Upper lobe of left lung (tissue), 6 donors: ENCODE results near the gene AOAH. TPM values are rescaled to one million over a fixed set of nuclear protein-coding genes. Genes with fewer than 3 reads are reported as not detected.
"Not testable (repeated sequence)": the region's sequence is repeated elsewhere in the genome, so short reads cannot be mapped to it uniquely, and the experiment has no call there.

ENCODE experiments used
- ATAC-seq, 2 donors: fragments of 200-7000 bp; cut with Tn5 transposase; one replicate each; pipeline ENCODE4 v1.9.1; 2022; ENCODE audit warnings: mild to moderate bottlenecking in 2 of 2, moderate library complexity in 2 of 2; ENCODE audit not compliant: low FRiP score in 2 of 2
- DNase-seq, 2 donors: peaks; one replicate each; pipeline ENCODE4 v3.0.0-alpha.2; 2019 to 2020
- H3K27ac ChIP-seq, 4 donors: fragments of 200-600 bp; sonication (generic); one replicate each; pipeline ENCODE4 v1.5.1; 2016 to 2019
- H3K27me3 ChIP-seq, 4 donors: fragments of 200-600 bp; sonication (generic); one replicate each; pipeline ENCODE4 v1.5.1; 2017 to 2019
- H3K36me3 ChIP-seq, 4 donors: fragments of 200-600 bp; sonication (generic); one replicate each; pipeline ENCODE4 v1.5.1; 2016 to 2019
- H3K4me1 ChIP-seq, 4 donors: fragments of 200-600 bp; sonication (generic); one replicate each; pipeline ENCODE4 v1.5.1; 2018 to 2019
- H3K4me3 ChIP-seq, 4 donors: fragments of 200-600 bp; sonication (generic); one replicate each; pipeline ENCODE4 v1.5.1; 2017 to 2019; ENCODE audit warnings: mild to moderate bottlenecking in 2 of 4, moderate library complexity in 1 of 4
- H3K9me3 ChIP-seq, 4 donors: fragments of 200-600 bp; sonication (generic); one replicate each; pipeline ENCODE4 v1.5.1; 2018 to 2019
- EP300 ChIP-seq, 4 donors: sonication (generic); formaldehyde crosslinking; IDR thresholded peaks; one replicate each; pipeline ENCODE4 v1.5.1; 2017; ENCODE audit warnings: antibody characterized with exemption in 4 of 4, control low read depth in 2 of 4
- POLR2A ChIP-seq, 4 donors: fragments of 450-650 bp; IDR thresholded peaks; one replicate each; pipeline ENCODE4 v1.5.1; 2016 to 2017; ENCODE audit warnings: antibody characterized with exemption in 4 of 4, mild to moderate bottlenecking in 2 of 4
- POLR2AphosphoS5 ChIP-seq, 2 donors: sonication (generic); formaldehyde crosslinking; IDR thresholded peaks; one replicate each; pipeline ENCODE4 v1.5.1; 2017; ENCODE audit warnings: antibody characterized with exemption in 2 of 2
- WGBS, 2 donors: methylation state at CpG; one replicate each; pipeline ENCODE4 v1.1.5; 2017 to 2018; 5-methylcytosine and 5-hydroxymethylcytosine counted together
- total RNA-seq, 6 donors: library from RNA; depleted of rRNA in 4 of 6; stranded (reverse); fragments of >200 nt in 4 of 6; gene quantifications; one replicate each; pipeline versions ENCODE4 v1.1.0 to v1.2.1, GENCODE V29; 2016 to 2021
- TF ChIP-seq, protein P1 (sequence below), 6 experiments: fragments of 450-650 bp in 4 of 6; fragments of 200-600 bp in 2 of 6; sonication (generic) in 2 of 6; IDR thresholded peaks; one replicate each; pipeline ENCODE4 v1.5.1; 2016 to 2019; ENCODE audit warnings: antibody characterized with exemption in 6 of 6
- donor health status: DM: no; HTN: no; CAD: no; lungs with moderate emphysema.
- donor health status: DM: no; HTN: yes; CAD: no; lungs with severe emphysema.

AOAH gene
- total RNA-seq, 6 donors from 2014 or later: 18.5 to 36.8 (median 25.7) TPM

DNA sequence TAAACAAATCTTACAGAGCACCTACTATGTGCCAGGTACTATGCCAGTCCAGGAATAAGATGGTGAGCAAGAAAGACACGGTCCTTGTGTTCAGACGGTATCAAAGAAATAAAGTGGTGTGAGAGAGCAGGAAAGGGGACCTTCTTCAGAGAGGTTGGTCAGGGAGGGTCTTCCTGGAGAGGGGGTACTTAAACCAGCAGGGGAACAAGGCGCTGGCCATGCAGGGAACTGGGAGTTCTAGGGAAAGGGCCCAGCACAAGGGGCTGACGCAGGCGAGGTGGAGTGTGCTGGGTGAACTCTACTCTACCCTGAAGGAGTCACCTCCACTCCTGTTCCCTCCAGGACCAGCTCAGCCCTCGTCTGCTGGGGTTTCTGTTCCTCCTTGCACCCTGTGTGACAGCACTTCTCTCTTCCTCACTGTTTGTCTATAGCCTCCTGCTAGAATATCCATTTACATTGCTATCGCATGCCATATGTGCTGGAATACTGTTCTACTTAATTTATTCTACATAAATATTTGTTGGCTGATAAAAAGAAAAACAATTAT lies 73.5 kb downstream of the AOAH start:
- TF ChIP-seq POLR2A (IDR thresholded peaks at IDR 0.05) (no peak), EP300 (IDR thresholded peaks at IDR 0.05) (no peak), POLR2AphosphoS5 (IDR thresholded peaks at IDR 0.05) (no peak)
- DNase-seq: no peak
- no peak for ATAC-seq
- Histone ChIP-seq H3K27ac (no peak overlapping the region), H3K36me3 (no peaks in the 10 kb centered on the region), H3K27me3 (no peaks in the 10 kb centered on the region), H3K9me3 (no peaks in the 10 kb centered on the region), H3K4me3 (no peak overlapping the region), H3K4me1 (no peaks in the 10 kb centered on the region)
- 77 to 85% methylated on average over 7 of the region's 7 CpGs for WGBS, 2 donors

DNA sequence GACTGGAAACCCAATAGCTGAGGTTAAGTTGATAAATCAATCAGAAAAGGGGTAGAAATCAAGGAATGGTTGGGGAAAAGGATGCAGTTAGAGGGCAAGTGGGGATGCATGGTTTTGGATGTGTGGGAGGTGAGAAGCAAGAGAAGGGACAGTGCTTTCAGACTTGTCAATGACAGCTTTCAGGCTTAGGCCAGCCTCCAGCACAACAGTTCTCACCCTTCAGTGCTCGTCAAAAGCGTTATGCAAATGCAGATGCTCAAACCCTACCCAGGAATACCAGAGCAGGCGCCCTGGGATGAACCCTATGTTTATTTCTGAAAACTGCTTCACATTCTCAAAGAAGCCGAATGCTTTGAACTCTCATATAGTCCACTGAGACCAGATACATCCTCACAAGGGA lies 74.0 kb downstream of the AOAH start:
- WGBS, 2 donors: 94 to 95% methylated on average over 4 of the region's 4 CpGs
- DNase-seq (no peak), ATAC-seq (no peak)
- H3K27me3 ChIP-seq: no peaks in the 10 kb centered on the region
- no peaks in the 10 kb centered on the region for H3K4me1 ChIP-seq
- no peaks in the 10 kb centered on the region for H3K9me3 ChIP-seq
- no peak for TF ChIP-seq POLR2AphosphoS5 (IDR thresholded peaks at IDR 0.05)
- TF ChIP-seq EP300 (IDR thresholded peaks at IDR 0.05): no peak
- H3K27ac ChIP-seq: no peak overlapping the region
- H3K36me3 ChIP-seq: no peaks in the 10 kb centered on the region
- H3K4me3 ChIP-seq: no peak overlapping the region

DNA sequence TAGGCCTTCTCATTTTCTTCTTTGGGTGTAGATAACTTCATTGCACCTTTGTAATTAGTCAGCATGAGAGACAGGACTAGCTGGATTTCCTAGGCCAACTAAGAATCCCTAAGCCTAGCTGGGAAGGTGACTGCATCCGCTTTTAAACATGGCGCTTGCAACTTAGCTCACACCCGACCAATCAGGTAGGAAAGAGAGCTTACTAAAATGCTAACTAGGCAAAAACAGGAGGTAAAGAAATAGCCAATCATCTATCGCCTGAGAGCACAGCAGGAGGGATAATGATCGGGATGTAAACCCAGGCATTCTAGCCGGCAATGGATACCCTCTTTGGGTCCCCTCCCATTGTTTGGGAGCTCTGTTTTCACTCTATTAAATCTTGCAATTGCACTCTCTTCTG lies 75.0 kb downstream of the AOAH start:
- not testable (repeated sequence) for ATAC-seq, H3K27ac ChIP-seq

DNA sequence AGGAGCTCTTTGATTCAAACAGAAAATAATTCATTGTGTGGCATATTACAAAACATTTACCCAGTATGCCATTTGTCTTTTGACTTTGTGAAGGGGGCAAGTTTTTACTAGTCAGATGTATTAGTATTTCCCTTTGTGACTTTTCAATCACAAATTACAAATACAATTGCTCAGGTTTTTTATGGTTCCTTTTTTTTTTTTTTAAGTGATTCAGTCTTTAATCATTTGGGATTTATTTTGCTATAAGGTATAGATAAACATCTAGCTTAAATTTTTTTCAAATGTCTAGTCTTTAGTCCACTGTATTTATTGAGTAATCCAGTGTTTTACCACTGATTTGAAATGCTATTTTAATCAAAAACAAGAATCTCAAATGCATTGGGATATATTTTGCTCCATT lies 75.9 kb downstream of the AOAH start:
- H3K4me3 ChIP-seq: no peak overlapping the region
- no peaks in the 10 kb centered on the region for H3K27me3 ChIP-seq
- ATAC-seq: no peak
- no peak for DNase-seq
- no peak overlapping the region for H3K27ac ChIP-seq
- TF ChIP-seq POLR2A (IDR thresholded peaks at IDR 0.05): no peak
- no peak for TF ChIP-seq POLR2AphosphoS5 (IDR thresholded peaks at IDR 0.05)
- TF ChIP-seq EP300 (IDR thresholded peaks at IDR 0.05): no peak
- TF ChIP-seq, protein P1, sequence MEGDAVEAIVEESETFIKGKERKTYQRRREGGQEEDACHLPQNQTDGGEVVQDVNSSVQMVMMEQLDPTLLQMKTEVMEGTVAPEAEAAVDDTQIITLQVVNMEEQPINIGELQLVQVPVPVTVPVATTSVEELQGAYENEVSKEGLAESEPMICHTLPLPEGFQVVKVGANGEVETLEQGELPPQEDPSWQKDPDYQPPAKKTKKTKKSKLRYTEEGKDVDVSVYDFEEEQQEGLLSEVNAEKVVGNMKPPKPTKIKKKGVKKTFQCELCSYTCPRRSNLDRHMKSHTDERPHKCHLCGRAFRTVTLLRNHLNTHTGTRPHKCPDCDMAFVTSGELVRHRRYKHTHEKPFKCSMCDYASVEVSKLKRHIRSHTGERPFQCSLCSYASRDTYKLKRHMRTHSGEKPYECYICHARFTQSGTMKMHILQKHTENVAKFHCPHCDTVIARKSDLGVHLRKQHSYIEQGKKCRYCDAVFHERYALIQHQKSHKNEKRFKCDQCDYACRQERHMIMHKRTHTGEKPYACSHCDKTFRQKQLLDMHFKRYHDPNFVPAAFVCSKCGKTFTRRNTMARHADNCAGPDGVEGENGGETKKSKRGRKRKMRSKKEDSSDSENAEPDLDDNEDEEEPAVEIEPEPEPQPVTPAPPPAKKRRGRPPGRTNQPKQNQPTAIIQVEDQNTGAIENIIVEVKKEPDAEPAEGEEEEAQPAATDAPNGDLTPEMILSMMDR (IDR thresholded peaks at IDR 0.05): no peak
- no peaks in the 10 kb centered on the region for H3K36me3 ChIP-seq
- no peaks in the 10 kb centered on the region for H3K9me3 ChIP-seq
- no peaks in the 10 kb centered on the region for H3K4me1 ChIP-seq

More for the DNA sequence above, 75.0 kb downstream of the AOAH start:
- not testable (repeated sequence) for H3K27me3 ChIP-seq, DNase-seq, H3K36me3 ChIP-seq, H3K4me1 ChIP-seq, H3K9me3 ChIP-seq, H3K4me3 ChIP-seq
- 97 to 98% methylated on average over 6 of the region's 6 CpGs for WGBS, 2 donors

DNA sequence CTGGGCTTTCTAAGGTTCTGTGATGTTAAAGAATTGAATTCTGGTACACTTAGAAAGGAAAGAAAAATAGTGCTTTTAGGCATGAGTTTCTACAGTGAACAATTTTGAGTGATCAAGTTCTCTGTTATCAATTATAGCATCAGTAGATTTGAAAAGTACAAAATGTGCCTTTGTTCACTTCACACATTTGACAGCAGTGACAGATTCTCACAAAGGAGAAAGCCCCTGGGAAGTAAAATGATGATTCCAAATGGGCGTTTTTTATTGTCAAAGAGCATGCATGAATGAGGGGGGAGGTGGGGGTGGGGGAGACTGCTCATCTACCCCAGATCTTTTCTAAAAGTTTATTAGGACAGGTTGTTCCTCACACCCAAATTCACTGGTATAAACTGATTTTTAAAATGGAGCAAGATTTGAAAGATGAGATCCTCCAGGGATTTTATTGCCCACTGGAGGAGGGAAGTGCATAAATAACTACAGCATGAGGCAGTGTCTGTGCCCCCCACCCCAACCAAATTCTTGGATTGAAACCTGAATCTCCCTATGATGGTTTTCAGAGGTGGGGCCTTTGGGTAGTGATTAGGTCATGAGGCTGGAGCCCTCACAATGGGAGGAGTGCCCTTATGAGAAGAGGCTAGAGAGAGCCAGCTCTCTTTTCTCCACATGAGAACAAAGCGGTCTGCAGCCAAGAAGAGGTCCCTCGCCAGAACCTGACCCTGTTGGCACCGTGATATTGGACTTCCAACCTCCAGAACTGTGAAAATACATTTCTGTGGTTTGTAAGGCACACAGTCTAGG lies 79.5 kb downstream of the AOAH start:
- Histone ChIP-seq H3K4me3 (no peak overlapping the region), H3K4me1 (no peaks in the 10 kb centered on the region), H3K36me3 (no peaks in the 10 kb centered on the region), H3K27me3 (no peaks in the 10 kb centered on the region), H3K9me3 (no peaks in the 10 kb centered on the region), H3K27ac (no peak overlapping the region)
- WGBS, 2 donors: 64 to 66% methylated on average over 4 of the region's 4 CpGs
- TF ChIP-seq EP300 (IDR thresholded peaks at IDR 0.05): no peak
- TF ChIP-seq, protein P1 (IDR thresholded peaks at IDR 0.05): no peak
- no peak for TF ChIP-seq POLR2A (IDR thresholded peaks at IDR 0.05)
- TF ChIP-seq POLR2AphosphoS5 (IDR thresholded peaks at IDR 0.05): no peak
- DNase-seq (no peak), ATAC-seq (peak in 1 of 2 donors; percentile 86)

DNA sequence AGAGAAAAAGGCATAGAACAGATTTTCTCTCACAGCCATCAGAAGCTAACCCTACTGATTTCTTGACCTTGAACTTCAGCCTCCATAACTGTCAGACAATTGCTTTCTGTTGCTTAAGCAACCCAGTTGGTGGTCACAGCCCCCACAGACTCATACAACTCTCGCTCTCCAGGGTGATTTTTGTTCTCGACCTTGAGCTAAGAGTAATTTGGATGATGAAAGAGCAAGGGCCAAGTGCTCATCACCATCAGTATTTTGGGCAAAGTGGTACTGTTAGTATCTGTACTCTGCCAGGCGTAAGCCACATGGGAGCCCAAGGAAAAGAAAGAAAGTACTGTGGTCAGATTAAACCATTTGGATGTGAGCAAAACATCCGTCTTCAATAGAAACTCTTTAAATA lies 81.9 kb downstream of the AOAH start:
- Histone ChIP-seq H3K27me3 (no peaks in the 10 kb centered on the region), H3K36me3 (no peaks in the 10 kb centered on the region), H3K9me3 (no peaks in the 10 kb centered on the region), H3K4me3 (no peak overlapping the region), H3K27ac (no peak overlapping the region), H3K4me1 (no peaks in the 10 kb centered on the region)
- 89 to 92% methylated on average over 4 of the region's 4 CpGs for WGBS, 2 donors
- ATAC-seq (no peak), DNase-seq (no peak)
- TF ChIP-seq POLR2A (IDR thresholded peaks at IDR 0.05) (no peak), EP300 (IDR thresholded peaks at IDR 0.05) (no peak), POLR2AphosphoS5 (IDR thresholded peaks at IDR 0.05) (no peak)
- TF ChIP-seq, protein P1 (IDR thresholded peaks at IDR 0.05): no peak
